ENCODE results near the gene PRKRA.
A peak's percentile ranks its signal among the peaks of the same experiment; 100 is the strongest.

- TF ChIP-seq CTCF (IDR thresholded peaks at IDR 0.05) = peak in 1 of 3 experiments; percentile 3
- no peak for TF ChIP-seq POLR2A (IDR thresholded peaks at IDR 0.05)
These were observed 28.3 kb upstream of the PRKRA start for GRCh38 chr2:178479275-178479616.

Data from testis (tissue), 2 donors.